Urinary bladder (tissue), 4 donors: ENCODE results near the gene CKS2. TPM values are rescaled to one million over a fixed set of nuclear protein-coding genes. Genes with fewer than 3 reads are reported as not detected.
"Not testable (repeated sequence)": the region's sequence is repeated elsewhere in the genome, so short reads cannot be mapped to it uniquely, and the experiment has no call there.

Experiments used
- DNase-seq: peaks from one replicate; pipeline ENCODE4 v3.0.0-alpha.2; 2015; ENCODE audit errors: extremely low spot score
- H3K27ac ChIP-seq: one replicate; pipeline ENCODE4 v1.5.1; 2013; ENCODE audit warnings: low read depth, mild to moderate bottlenecking, moderate library complexity
- H3K36me3 ChIP-seq: one replicate; pipeline ENCODE4 v1.6.1; 2013; ENCODE audit warnings: mild to moderate bottlenecking, moderate library complexity; ENCODE audit not compliant: insufficient read depth
- H3K4me1 ChIP-seq: one replicate; pipeline ENCODE4 v1.6.1; 2013; ENCODE audit warnings: mild to moderate bottlenecking, moderate library complexity; ENCODE audit not compliant: insufficient read depth
- H3K4me3 ChIP-seq: one replicate; pipeline ENCODE4 v1.5.1; 2013; ENCODE audit warnings: low read depth, low read length
- WGBS: extraction: QIAGEN DNeasy Blood & Tissue Kit; methylation state at CpG from one replicate; pipeline ENCODE4 v1.1.7; 2013; 5-methylcytosine and 5-hydroxymethylcytosine counted together
- polyA plus RNA-seq: library from polyadenylated mRNA; stranded (reverse); fragments of 200-250 nt; gene quantifications from one replicate; pipeline ENCODE4 v1.2.3, GENCODE V29; 2013
- total RNA-seq: library from RNA; depleted of rRNA; stranded (reverse); fragments of >200 nt; gene quantifications from one replicate; pipeline ENCODE4 v1.2.3, GENCODE V29; 2014
- donor health status: healthy with polysubstance abuse.
- donor health status: healthy.

CKS2 gene
- total and polyA plus RNA-seq, 2 donors: 18.0 to 58.7 TPM

GRCh38 chr9:89295400-89295799, 15.6 kb upstream of the CKS2 start:
- no peak overlapping the region for H3K4me3 ChIP-seq
- 45% methylated on average over 5 of the region's 5 CpGs for WGBS
- H3K4me1 ChIP-seq: no peaks in the 10 kb centered on the region
- no peak overlapping the region for H3K27ac ChIP-seq
- H3K36me3 ChIP-seq: no peaks in the 10 kb centered on the region
- DNase-seq: no peak

DNA sequence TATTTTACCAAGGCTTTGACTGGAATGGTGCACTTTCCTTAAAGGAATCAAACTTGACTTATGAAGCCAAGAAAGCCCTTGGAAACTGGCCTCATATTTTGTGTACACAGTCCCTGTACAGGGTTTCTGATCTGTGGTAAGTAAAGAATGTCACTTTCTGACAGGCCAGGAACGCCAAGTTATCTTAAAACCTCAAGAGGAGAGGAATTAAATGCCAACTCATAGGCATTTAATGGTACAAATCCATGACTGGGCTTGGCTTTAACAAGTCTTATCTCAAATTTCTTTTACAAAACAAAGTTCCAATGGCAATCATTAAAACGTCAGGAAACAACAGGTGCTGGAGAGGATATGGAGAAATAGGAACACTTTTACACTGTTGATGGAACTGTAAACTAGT, 9.0 kb upstream of the CKS2 start:
- H3K4me1 ChIP-seq, DNase-seq, H3K4me3 ChIP-seq, H3K27ac ChIP-seq, H3K36me3 ChIP-seq: not testable (repeated sequence)
- WGBS: 71% methylated on average over 2 of the region's 2 CpGs

DNA sequence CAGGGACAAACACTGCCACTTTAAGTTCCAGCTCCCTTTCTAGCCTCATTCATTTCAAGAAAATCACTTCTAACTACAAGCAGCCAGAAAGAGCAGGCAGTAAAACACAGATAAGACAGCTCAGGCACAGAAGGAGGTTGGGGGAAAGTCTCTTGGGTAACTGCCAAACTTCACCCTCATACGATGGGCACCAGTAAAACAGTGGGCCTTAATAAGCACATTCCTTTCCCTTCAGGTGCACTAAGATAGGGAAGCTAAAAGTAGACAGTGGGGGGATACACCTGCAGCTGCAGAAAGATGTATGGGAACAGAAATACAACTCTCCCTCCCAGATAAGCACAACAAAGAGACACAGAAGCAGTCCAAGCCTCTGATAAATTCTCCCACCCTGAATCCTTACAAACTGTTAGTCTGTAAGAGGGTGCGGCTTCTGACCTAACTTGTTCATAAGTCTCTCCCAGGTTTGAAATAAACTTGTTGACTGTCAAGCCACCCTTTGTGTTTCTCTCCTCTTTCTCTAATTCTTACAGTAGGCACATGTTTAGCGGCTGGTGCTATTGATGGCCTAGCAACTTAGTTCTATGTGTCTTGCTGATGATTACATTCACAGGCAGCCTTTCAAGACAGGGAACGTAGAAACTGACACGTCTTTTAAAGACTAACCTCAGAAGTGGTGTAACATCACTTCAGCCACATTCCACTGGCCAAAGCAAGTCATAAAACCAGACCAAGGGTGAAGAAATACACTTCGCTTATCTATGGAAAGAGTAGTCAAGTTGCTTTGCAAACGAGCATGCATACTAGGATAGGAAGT, 6.8 kb upstream of the CKS2 start:
- 85% methylated on average over 7 of the region's 7 CpGs for WGBS
- DNase-seq: no peak
- Histone ChIP-seq H3K36me3 (no peaks in the 10 kb centered on the region), H3K4me1 (no peaks in the 10 kb centered on the region), H3K27ac (no peak overlapping the region), H3K4me3 (no peak overlapping the region)

GRCh38 chr9:89304834-89305188, 6.2 kb upstream of the CKS2 start:
- H3K4me1 ChIP-seq: no peaks in the 10 kb centered on the region
- H3K4me3 ChIP-seq: no peak overlapping the region
- no peak overlapping the region for H3K27ac ChIP-seq
- no peaks in the 10 kb centered on the region for H3K36me3 ChIP-seq
- DNase-seq: no peak
- WGBS: 91% methylated on average over 2 of the region's 2 CpGs

GRCh38 chr9:89305868-89306267, 5.1 kb upstream of the CKS2 start:
- no peak for DNase-seq
- Histone ChIP-seq H3K4me3 (no peak overlapping the region), H3K4me1 (no peaks in the 10 kb centered on the region), H3K36me3 (no peaks in the 10 kb centered on the region), H3K27ac (no peak overlapping the region)
- WGBS: 70% methylated on average over 3 of the region's 3 CpGs

DNA sequence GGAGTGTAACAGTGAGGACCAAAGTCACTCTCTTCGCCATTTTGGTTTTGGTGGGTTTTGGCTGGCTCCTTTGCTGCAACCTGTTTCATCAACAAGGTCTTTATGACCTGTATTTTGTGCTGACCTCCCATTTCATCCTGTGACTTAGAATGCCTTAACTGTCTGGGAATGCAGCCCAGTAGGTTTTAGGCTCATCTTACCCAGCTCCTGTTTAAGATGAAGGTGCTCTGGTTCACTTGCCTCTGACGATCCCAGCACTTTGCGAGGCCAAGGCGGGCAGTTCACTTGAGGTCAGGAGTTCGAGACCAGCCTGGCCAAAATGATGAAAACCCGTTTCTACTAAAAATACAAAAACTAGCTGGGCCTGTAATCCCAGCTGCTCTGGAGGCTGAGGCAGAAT, 1.8 kb upstream of the CKS2 start:
- WGBS: 84% methylated on average over 6 of the region's 6 CpGs
- no peak overlapping the region for H3K27ac ChIP-seq
- H3K4me1 ChIP-seq: no peaks in the 10 kb centered on the region
- no peaks in the 10 kb centered on the region for H3K36me3 ChIP-seq
- no peak for DNase-seq
- no peak overlapping the region for H3K4me3 ChIP-seq

DNA sequence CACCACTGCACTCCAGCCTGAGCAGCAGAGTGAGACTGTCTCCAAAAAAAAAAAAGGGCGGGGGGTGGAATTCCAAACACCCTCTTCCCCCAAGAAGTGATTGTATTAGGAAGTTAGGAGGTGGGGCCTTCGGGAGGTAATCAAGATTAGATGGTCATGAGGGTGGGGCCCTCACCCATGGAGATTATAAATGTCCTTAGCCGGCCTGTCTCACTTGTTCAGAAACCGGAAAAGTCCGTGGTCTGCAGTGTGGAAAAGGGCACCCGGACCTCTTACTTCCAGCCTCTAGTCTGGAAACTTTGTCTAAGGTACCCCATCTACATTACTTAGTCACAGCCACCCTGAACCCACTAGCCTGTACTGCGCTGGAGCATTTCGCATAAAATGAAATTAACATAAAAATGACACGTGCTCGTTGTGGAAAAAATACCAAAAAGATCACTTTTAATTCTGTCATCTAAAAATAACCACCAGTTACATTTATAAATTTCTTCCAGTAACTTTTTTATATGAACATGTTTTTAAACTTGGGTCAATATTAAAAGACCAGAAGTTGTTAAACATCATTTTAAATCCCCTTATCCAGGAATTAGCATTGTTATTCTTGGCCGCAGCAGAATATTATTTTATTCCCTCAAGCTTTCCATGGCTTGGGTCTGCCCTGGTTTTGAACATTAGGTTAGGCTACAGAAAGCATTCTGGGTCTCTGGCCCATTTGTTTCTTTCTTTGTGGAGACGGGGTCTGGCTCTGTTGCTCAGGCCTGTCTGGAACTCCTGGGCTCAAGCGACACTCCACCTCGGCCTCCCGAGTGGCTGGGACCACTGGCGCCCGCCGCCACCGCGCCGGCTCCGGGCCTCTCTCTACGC, 1.2 kb upstream of the CKS2 start:
- Histone ChIP-seq H3K4me3 (peak overlapping the region; percentile 70), H3K27ac (peak overlapping the region; percentile 100), H3K4me1 (no peaks in the 10 kb centered on the region), H3K36me3 (no peaks in the 10 kb centered on the region)
- 17% methylated on average over 23 of the region's 23 CpGs for WGBS
- no peak for DNase-seq

DNA sequence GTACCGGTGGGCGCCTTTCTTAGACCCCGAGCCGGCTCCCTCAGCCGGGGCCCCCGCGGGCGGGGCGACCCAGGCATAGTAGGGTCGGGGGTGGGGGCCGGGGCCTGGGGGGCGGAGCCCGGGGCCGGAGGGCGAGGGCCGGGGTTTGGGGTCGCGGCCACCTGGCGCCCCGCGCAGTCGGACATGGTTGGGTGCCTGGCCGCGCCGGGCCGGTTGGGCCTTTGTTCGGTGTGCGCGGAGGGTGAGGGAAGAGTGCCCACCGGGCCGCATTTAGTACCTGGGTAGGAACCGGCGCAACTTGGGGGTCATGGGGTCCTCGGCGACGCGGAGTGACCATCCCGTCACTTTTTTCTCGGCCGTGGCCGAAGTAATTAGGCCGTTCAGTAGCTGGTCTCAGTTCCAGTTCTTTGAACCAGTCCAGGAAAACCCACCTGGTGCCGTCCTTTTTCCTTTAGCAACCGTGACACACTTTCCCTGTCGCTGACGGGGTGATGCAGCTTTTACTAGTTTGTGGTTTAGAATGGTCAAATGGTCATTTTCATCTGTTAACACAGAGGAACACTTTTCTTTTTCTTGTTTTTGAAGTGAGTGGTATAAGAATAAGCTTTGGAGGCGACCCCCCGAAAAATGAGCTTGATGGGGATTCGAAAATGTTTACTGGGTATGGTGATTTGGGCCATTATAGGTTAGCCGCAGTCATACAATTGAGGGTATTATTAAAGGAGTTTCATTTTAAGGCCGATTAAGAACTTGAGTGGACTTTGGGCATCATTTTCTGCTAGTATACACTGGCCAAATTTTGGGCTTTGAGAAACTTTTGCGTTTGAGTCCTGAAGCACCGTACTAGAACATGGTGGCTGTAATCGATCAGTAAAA, 589 bp downstream of the CKS2 start:
- no peak for DNase-seq
- under 1% methylated on average over 54 of the region's 54 CpGs for WGBS
- Histone ChIP-seq H3K4me1 (no peaks in the 10 kb centered on the region), H3K4me3 (peak overlapping the region; percentile 80), H3K36me3 (no peaks in the 10 kb centered on the region), H3K27ac (no peak overlapping the region)

GRCh38 chr9:89312222-89312571, 1.2 kb downstream of the CKS2 start:
- no peaks in the 10 kb centered on the region for H3K4me1 ChIP-seq
- H3K4me3 ChIP-seq: peak overlapping the region; percentile 14
- WGBS: under 1% methylated on average over 8 of the region's 8 CpGs
- no peak overlapping the region for H3K27ac ChIP-seq
- no peaks in the 10 kb centered on the region for H3K36me3 ChIP-seq
- no peak for DNase-seq

DNA sequence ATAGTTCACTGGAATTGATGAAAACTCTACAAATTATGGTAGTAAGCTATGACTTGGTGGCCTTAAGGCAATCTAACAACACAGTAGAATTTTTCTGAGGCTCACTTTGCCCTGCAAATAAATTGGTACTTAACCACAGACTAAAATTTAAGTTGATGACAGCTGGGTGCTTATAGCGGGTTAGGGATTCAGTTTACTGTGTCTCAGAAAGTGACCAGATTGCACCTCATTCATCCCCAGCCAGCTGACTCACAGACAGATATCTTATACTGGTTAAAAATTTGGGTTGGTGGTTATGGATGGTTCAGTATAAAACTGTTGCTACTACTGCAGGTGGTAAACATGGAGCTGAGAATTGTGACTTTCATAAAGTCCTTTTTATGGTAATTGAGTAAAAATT, 2.8 kb downstream of the CKS2 start:
- DNase-seq: no peak
- no peaks in the 10 kb centered on the region for H3K4me1 ChIP-seq
- WGBS: 69% methylated on average over 1 of the region's 1 CpG
- H3K27ac ChIP-seq: no peak overlapping the region
- no peak overlapping the region for H3K4me3 ChIP-seq
- no peaks in the 10 kb centered on the region for H3K36me3 ChIP-seq

DNA sequence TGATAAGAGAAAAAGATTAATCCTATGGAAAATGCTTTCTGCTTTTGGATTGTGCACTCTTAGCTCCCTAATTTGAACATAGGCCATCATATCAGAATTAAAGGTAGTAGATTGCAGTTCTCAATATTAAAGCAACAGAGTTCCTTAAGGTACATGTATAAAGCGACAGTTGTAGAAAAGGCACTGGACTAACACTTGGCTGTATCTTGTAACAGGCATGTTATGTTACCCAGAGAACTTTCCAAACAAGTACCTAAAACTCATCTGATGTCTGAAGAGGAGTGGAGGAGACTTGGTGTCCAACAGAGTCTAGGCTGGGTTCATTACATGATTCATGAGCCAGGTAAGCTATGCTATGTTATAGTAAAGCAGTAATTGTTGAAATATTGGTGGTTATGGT, 4.0 kb downstream of the CKS2 start:
- DNase-seq: no peak
- Histone ChIP-seq H3K36me3 (no peaks in the 10 kb centered on the region), H3K4me3 (no peak overlapping the region), H3K27ac (no peak overlapping the region), H3K4me1 (no peaks in the 10 kb centered on the region)
- WGBS: 93% methylated on average over 1 of the region's 1 CpG

- Histone ChIP-seq H3K36me3 (no peaks in the 10 kb centered on the region), H3K4me3 (no peak overlapping the region), H3K4me1 (no peaks in the 10 kb centered on the region), H3K27ac (no peak overlapping the region)
- no peak for DNase-seq
Observed at GRCh38 chr9:89315482-89315881, 4.5 kb downstream of the CKS2 start.

GRCh38 chr9:89317282-89317681, 6.3 kb downstream of the CKS2 start:
- Histone ChIP-seq H3K36me3 (no peaks in the 10 kb centered on the region), H3K27ac (no peak overlapping the region), H3K4me3 (no peak overlapping the region), H3K4me1 (no peaks in the 10 kb centered on the region)
- 86% methylated on average over 4 of the region's 4 CpGs for WGBS
- no peak for DNase-seq
